ENCODE data around the gene IARS1. TPM values are rescaled to one million over a fixed set of nuclear protein-coding genes. Genes with fewer than 3 reads are reported as not detected.

IARS1 gene
- total RNA-seq, 2 experiments from 2014 or later = 49.8 to 56.8 TPM

- H3K4me1 ChIP-seq (ENCODE audit: insufficient read depth, low read length) = peaks cover 12% of the 10 kb centered on the region
- TF ChIP-seq CTCF (IDR thresholded peaks at IDR 0.05) = no peak
- peak overlapping the region; percentile 37 for H3K4me3 ChIP-seq (ENCODE audit: low read length)
- Mint-ChIP-seq H3K36me3 (ENCODE audit: low read depth) (peaks cover 73% of the 10 kb centered on the region), H3K27me3 (no peaks in the 10 kb centered on the region), H3K4me1 (ENCODE audit: low read depth) (peaks cover 35% of the 10 kb centered on the region), H3K4me3 (peak overlapping the region; percentile 82), H3K9me3 (no peaks in the 10 kb centered on the region), H3K27ac (peak overlapping the region; percentile 86)
- H3K9me3 ChIP-seq (ENCODE audit: control insufficient read depth in 1 of 2, insufficient read depth in 1 of 2, low read length in 2 of 2) = no peaks in the 10 kb centered on the region
- ChIA-PET POLR2A (no interaction called here), CTCF (interaction anchor here (1.4 kb wide), 1 partner anchor 23 kb away, joined by 3 read pairs; no protein-coding TSS in a partner anchor)
- peaks cover 60% of the 10 kb centered on the region for H3K36me3 ChIP-seq (ENCODE audit: insufficient read depth, low read length)
- H3K27ac ChIP-seq (ENCODE audit: low read depth in 1 of 2, low read length in 2 of 2) = peak overlapping the region; percentile 53 to 76
- DNase-seq (no peak), ATAC-seq (ENCODE audit: poor library complexity) (no peak)
- intact Hi-C loops (cut with DNase I, micrococcal nuclease) = loop anchor here in 1 of 2 experiments (10.0 kb wide), 5 partner anchors 467 to 1957 kb away; partner anchors contain the start of genes BICD2, FAM120A, FAM120AOS and ZNF169
- H3K27me3 ChIP-seq (ENCODE audit: control insufficient read depth in 1 of 2, insufficient read depth in 2 of 2, low read length in 2 of 2) = no peaks in the 10 kb centered on the region
Observed at GRCh38 chr9:92298036-92298435, 4.5 kb upstream of the IARS1 start.

GRCh38 chr9:92297611-92298010, 4.1 kb upstream of the IARS1 start:
- ChIA-PET CTCF (no interaction called here), POLR2A (no interaction called here)
- Mint-ChIP-seq H3K27ac (peak overlapping the region; percentile 86), H3K36me3 (ENCODE audit: low read depth) (peaks cover 69% of the 10 kb centered on the region), H3K4me3 (peak overlapping the region; percentile 82), H3K9me3 (no peaks in the 10 kb centered on the region), H3K27me3 (no peaks in the 10 kb centered on the region), H3K4me1 (ENCODE audit: low read depth) (peaks cover 39% of the 10 kb centered on the region)
- Histone ChIP-seq H3K9me3 (ENCODE audit: control insufficient read depth in 1 of 2, insufficient read depth in 1 of 2, low read length in 2 of 2) (no peaks in the 10 kb centered on the region), H3K27me3 (ENCODE audit: control insufficient read depth in 1 of 2, insufficient read depth in 2 of 2, low read length in 2 of 2) (no peaks in the 10 kb centered on the region), H3K4me3 (ENCODE audit: low read length) (peak overlapping the region; percentile 37), H3K36me3 (ENCODE audit: insufficient read depth, low read length) (peaks cover 56% of the 10 kb centered on the region), H3K4me1 (ENCODE audit: insufficient read depth, low read length) (peaks cover 15% of the 10 kb centered on the region), H3K27ac (ENCODE audit: low read depth in 1 of 2, low read length in 2 of 2) (peak overlapping the region; percentile 53 to 76)
- ATAC-seq (ENCODE audit: poor library complexity) (no peak), DNase-seq (peak in 2 of 14 experiments; percentile 20 to 63)
- no peak for TF ChIP-seq CTCF (IDR thresholded peaks at IDR 0.05)
- intact Hi-C loops (cut with DNase I, micrococcal nuclease) = loop anchor here in 1 of 2 experiments (10.0 kb wide), 5 partner anchors 467 to 1957 kb away; partner anchors contain the start of genes BICD2, FAM120A, FAM120AOS and ZNF169

GRCh38 chr9:92295827-92296258, 2.3 kb upstream of the IARS1 start:
- Histone ChIP-seq H3K4me3 (ENCODE audit: low read length) (no peak overlapping the region), H3K27me3 (ENCODE audit: control insufficient read depth in 1 of 2, insufficient read depth in 2 of 2, low read length in 2 of 2) (no peaks in the 10 kb centered on the region), H3K27ac (ENCODE audit: low read depth in 1 of 2, low read length in 2 of 2) (no peak overlapping the region), H3K9me3 (ENCODE audit: control insufficient read depth in 1 of 2, insufficient read depth in 1 of 2, low read length in 2 of 2) (no peaks in the 10 kb centered on the region), H3K36me3 (ENCODE audit: insufficient read depth, low read length) (peaks cover 38% of the 10 kb centered on the region), H3K4me1 (ENCODE audit: insufficient read depth, low read length) (peaks cover 25% of the 10 kb centered on the region)
- no peak for ATAC-seq (ENCODE audit: poor library complexity)
- POLR2A ChIA-PET = no interaction called here
- peaks cover 53% of the 10 kb centered on the region for H3K36me3 Mint-ChIP-seq (ENCODE audit: low read depth)
- CTCF ChIA-PET = no interaction called here
- H3K4me3 Mint-ChIP-seq = peak overlapping the region; percentile 52
- TF ChIP-seq CTCF (IDR thresholded peaks at IDR 0.05) = no peak
- no peaks in the 10 kb centered on the region for H3K27me3 Mint-ChIP-seq
- H3K4me1 Mint-ChIP-seq (ENCODE audit: low read depth) = peaks cover 54% of the 10 kb centered on the region
- intact Hi-C loops (cut with DNase I, micrococcal nuclease) = loop anchor here in 1 of 2 experiments (10.0 kb wide), 5 partner anchors 469 to 1959 kb away; partner anchors contain the start of genes BICD2, FAM120A, FAM120AOS and ZNF169
- H3K27ac Mint-ChIP-seq = peak overlapping the region; percentile 86
- H3K9me3 Mint-ChIP-seq = no peaks in the 10 kb centered on the region
- DNase-seq = peak in 1 of 14 experiments; percentile 5

Measured in CD4-positive, alpha-beta T cell (primary cell).